ENCODE data around the gene LRIF1. TPM values are rescaled to one million over a fixed set of nuclear protein-coding genes. Genes with fewer than 3 reads are reported as not detected.

Gene LRIF1
- total and polyA plus RNA-seq, 2 experiments from 2014 or later = 9.5 to 12.8 TPM

DNA sequence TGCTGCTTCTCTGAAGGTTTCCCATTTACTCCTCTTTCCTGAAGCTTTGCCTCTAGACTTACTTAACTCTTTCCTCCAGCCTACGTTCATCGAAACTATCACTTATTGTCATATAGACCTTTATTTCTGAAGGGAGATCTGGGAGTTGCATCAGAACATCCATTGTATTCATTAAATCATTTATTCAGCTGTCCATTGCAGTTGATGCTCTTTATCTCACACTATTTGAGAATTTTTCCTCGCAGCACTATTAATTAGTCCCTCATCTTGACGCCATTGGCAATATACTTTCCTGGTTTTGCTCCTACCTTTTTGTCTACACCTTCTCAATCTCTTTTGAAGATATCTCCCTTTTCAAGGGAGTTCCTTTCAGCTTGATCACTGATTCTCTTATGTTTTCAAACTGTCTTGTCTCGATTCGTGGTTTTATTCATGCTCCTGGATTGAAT is 757 bp upstream of the LRIF1 start:
- WGBS (ENCODE audit: low lambda C conversion rate, missing lambda C conversion rate) = 75% methylated on average over 6 of the region's 6 CpGs
- TF ChIP-seq, protein P1, sequence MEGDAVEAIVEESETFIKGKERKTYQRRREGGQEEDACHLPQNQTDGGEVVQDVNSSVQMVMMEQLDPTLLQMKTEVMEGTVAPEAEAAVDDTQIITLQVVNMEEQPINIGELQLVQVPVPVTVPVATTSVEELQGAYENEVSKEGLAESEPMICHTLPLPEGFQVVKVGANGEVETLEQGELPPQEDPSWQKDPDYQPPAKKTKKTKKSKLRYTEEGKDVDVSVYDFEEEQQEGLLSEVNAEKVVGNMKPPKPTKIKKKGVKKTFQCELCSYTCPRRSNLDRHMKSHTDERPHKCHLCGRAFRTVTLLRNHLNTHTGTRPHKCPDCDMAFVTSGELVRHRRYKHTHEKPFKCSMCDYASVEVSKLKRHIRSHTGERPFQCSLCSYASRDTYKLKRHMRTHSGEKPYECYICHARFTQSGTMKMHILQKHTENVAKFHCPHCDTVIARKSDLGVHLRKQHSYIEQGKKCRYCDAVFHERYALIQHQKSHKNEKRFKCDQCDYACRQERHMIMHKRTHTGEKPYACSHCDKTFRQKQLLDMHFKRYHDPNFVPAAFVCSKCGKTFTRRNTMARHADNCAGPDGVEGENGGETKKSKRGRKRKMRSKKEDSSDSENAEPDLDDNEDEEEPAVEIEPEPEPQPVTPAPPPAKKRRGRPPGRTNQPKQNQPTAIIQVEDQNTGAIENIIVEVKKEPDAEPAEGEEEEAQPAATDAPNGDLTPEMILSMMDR (IDR thresholded peaks at IDR 0.05; ENCODE audit: poor library complexity) = no peak
- TF ChIP-seq EZH2phosphoT487 (IDR thresholded peaks at IDR 0.05; ENCODE audit: low read depth, severe bottlenecking, unreplicated experiment) = no peak
- no peak for TF ChIP-seq EZH2 (IDR thresholded peaks at IDR 0.05; ENCODE audit: borderline replicate concordance)
- Histone ChIP-seq H3K27me3 (no peaks in the 10 kb centered on the region), H4K20me1 (ENCODE audit: insufficient read depth, poor library complexity, severe bottlenecking) (no peaks in the 10 kb centered on the region), H3K27ac (peak overlapping the region; percentile 93), H3K9me3 (ENCODE audit: low read depth) (peaks cover 6% of the 10 kb centered on the region), H3K36me3 (replicated peaks; ENCODE audit: insufficient read depth, low read depth) (no peaks in the 10 kb centered on the region), H3K4me3 (peak overlapping the region; percentile 42), H3K79me2 (peaks cover 23% of the 10 kb centered on the region), H2AFZ (peak overlapping the region; percentile 77), H3K4me2 (peak overlapping the region; percentile 75), H3K4me1 (ENCODE audit: insufficient read depth) (peaks cover 6% of the 10 kb centered on the region), H3K9me2 (replicated peaks; ENCODE audit: insufficient read depth) (no peaks in the 10 kb centered on the region)
- no peak for DNase-seq (ENCODE audit: low spot score)

DNA sequence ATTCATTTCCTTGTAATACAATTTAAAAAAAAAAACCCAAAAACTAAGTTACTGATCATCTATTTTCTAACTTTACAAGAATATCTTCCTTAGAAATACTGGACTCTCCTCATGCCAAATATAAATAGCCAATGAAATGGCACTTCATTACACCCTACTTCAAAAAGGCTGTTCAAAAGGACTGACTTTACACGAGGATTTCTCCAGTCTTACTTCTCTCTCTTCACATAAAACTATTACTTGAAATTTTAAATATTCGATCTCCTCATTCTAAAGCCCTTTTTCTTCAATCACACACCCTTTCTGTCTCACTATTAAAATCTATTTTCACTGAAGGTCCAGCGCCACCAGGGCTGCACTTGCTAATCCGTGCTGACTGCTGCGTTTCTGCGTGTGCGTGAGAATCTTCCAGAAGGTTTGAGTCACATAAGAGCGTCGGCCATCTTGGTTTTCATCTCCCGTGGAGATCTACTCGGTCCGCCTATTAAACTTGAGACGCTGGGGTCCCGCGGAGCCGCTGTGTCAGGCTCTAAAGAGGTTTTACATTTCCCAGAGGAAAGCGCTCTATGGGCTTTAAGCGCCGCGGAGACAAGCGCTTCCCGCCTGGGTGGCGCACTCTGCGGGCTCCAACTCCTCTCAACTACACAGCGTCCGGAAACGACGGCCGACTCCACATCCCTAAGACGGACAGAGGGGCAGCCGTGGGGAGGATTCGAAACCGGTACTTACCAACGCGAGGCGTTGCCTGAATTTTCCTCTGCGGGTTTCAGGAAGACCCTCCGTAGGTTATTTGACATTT is 631 bp downstream of the LRIF1 start:
- H3K9me2 ChIP-seq (replicated peaks; ENCODE audit: insufficient read depth) = no peaks in the 10 kb centered on the region
- no peaks in the 10 kb centered on the region for H3K27me3 ChIP-seq
- peak; percentile 80 for DNase-seq (ENCODE audit: low spot score)
- TF ChIP-seq EZH2phosphoT487 (IDR thresholded peaks at IDR 0.05; ENCODE audit: low read depth, severe bottlenecking, unreplicated experiment) (no peak), EZH2 (IDR thresholded peaks at IDR 0.05; ENCODE audit: borderline replicate concordance) (no peak)
- TF ChIP-seq, protein P1 (IDR thresholded peaks at IDR 0.05; ENCODE audit: poor library complexity) = peak; percentile 18
- H3K4me3 ChIP-seq = peak overlapping the region; percentile 25
- H3K9me3 ChIP-seq (ENCODE audit: low read depth) = peaks cover 6% of the 10 kb centered on the region
- WGBS (ENCODE audit: low lambda C conversion rate, missing lambda C conversion rate) = 42% methylated on average over 38 of the region's 38 CpGs
- H2AFZ ChIP-seq = peak overlapping the region; percentile 64
- peak overlapping the region; percentile 98 for H3K27ac ChIP-seq
- peaks cover 6% of the 10 kb centered on the region for H3K4me1 ChIP-seq (ENCODE audit: insufficient read depth)
- H3K79me2 ChIP-seq = peaks cover 33% of the 10 kb centered on the region
- peak overlapping the region; percentile 76 for H3K4me2 ChIP-seq
- no peaks in the 10 kb centered on the region for H3K36me3 ChIP-seq (replicated peaks; ENCODE audit: insufficient read depth, low read depth)
- no peaks in the 10 kb centered on the region for H4K20me1 ChIP-seq (ENCODE audit: insufficient read depth, poor library complexity, severe bottlenecking)

DNA sequence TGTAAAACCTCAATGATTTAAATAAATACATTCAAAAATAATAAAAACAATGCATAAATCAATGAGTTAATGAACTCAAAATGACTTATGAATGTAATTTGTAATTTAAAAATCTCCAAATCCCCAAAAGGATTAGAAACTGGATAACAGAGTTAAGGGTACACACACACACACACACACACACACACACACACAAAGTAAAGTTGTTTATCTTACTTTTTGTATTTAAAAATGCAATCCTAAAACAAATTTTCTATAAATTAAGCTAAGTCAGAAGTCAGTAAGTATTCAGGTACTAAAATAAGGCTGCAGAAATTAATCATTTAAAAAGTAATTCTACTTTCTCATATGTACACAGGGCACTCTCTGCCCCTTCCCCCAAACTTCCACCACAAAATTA is 1.8 kb downstream of the LRIF1 start:
- Histone ChIP-seq H3K4me1 (ENCODE audit: insufficient read depth) (peaks cover 6% of the 10 kb centered on the region), H3K27ac (no peak overlapping the region), H3K9me2 (replicated peaks; ENCODE audit: insufficient read depth) (no peaks in the 10 kb centered on the region), H3K79me2 (peaks cover 36% of the 10 kb centered on the region), H3K9me3 (ENCODE audit: low read depth) (peaks cover 6% of the 10 kb centered on the region), H4K20me1 (ENCODE audit: insufficient read depth, poor library complexity, severe bottlenecking) (no peaks in the 10 kb centered on the region), H3K36me3 (replicated peaks; ENCODE audit: insufficient read depth, low read depth) (no peaks in the 10 kb centered on the region), H3K4me3 (peak overlapping the region; percentile 2), H3K27me3 (no peaks in the 10 kb centered on the region), H2AFZ (no peak overlapping the region), H3K4me2 (peak overlapping the region; percentile 76)
- TF ChIP-seq, protein P1 (IDR thresholded peaks at IDR 0.05; ENCODE audit: poor library complexity) = no peak
- TF ChIP-seq EZH2phosphoT487 (IDR thresholded peaks at IDR 0.05; ENCODE audit: low read depth, severe bottlenecking, unreplicated experiment) (no peak), EZH2 (IDR thresholded peaks at IDR 0.05; ENCODE audit: borderline replicate concordance) (no peak)
- no peak for DNase-seq (ENCODE audit: low spot score)
